Endothelial cell of umbilical vein (primary cell): Measurements from ENCODE around the gene M1AP. TPM values are rescaled to one million over a fixed set of nuclear protein-coding genes. Genes with fewer than 3 reads are reported as not detected.
A peak's percentile ranks its signal among the peaks of the same experiment; 100 is the strongest.
"Not testable (repeated sequence)": the region's sequence is repeated elsewhere in the genome, so short reads cannot be mapped to it uniquely, and the experiment has no call there.

Experiments used
- BruUV-seq: library from RNA; stranded (reverse); fragments of 400-500 nt; replicated peaks from 2 replicates; lab custom pipeline; 2021; lab: Mats Ljungman, UMichigan
- CTCF ChIA-PET: fragments of 300-600, 350-600 bp; sonication (Branson Sonifier 250); formaldehyde crosslinking; loops from one replicate; lab custom pipeline; 2021; ENCODE audit warnings: antibody characterized with exemption, inconsistent platforms; lab: Charles Lee
- POLR2A ChIA-PET: fragments of 300-600, 350-600 bp; sonication (Branson Sonifier 250); formaldehyde crosslinking; loops from one replicate; lab custom pipeline; 2021; ENCODE audit warnings: antibody characterized with exemption, inconsistent platforms; lab: Charles Lee
- DNase-seq: peaks from one replicate; pipeline ENCODE4 v3.0.0-alpha.2; 2011; ENCODE audit warnings: low read depth, low spot score
- FAIRE-seq: peaks from 2 replicates; lab custom pipeline; 2011; peaks lifted over from hg19 to GRCh38; lab: Jason Lieb, UNC
- H2AFZ ChIP-seq: 2 replicates; pipeline ENCODE4 v1.6.0; 2012; ENCODE audit warnings: low read depth, low read length, control low read depth, inconsistent platforms
- H3K27ac ChIP-seq: 2 replicates; pipeline ENCODE4 v1.5.1; 2011; ENCODE audit warnings: low read depth, mild to moderate bottlenecking, control low read depth, low read length, moderate library complexity; ENCODE audit not compliant: insufficient read depth
- H3K27me3 ChIP-seq, 2 experiments: 2 replicates each; pipeline versions ENCODE4 v1.6.0 to v1.6.1; 2011; ENCODE audit warnings: low read length in 2 of 2, mixed read lengths in 1 of 2; ENCODE audit not compliant: control insufficient read depth in 2 of 2, insufficient read depth in 2 of 2
- H3K36me3 ChIP-seq, 2 experiments: 2 replicates in 1 of 2; 3 replicates in 1 of 2; pipeline ENCODE4 v1.5.1; 2011; ENCODE audit warnings: low read length in 2 of 2, mild to moderate bottlenecking in 1 of 2, moderate library complexity in 1 of 2; ENCODE audit not compliant: control insufficient read depth in 2 of 2, insufficient read depth in 2 of 2; ENCODE audit errors: extremely low read depth in 1 of 2
- H3K4me1 ChIP-seq: 3 replicates; pipeline ENCODE4 v1.5.1; 2011; ENCODE audit warnings: mild to moderate bottlenecking, low read length; ENCODE audit not compliant: control insufficient read depth, insufficient read depth; ENCODE audit errors: extremely low read depth
- H3K4me2 ChIP-seq: 2 replicates; pipeline ENCODE4 v1.6.1; 2011; ENCODE audit warnings: low read length, control low read depth, mixed read lengths; ENCODE audit not compliant: insufficient read depth
- H3K4me3 ChIP-seq, 3 experiments: fragments of 200-600 bp in 1 of 3; sonication (generic), shearing (Covaris generic) in 1 of 3; replicated peaks in 1 of 3; 2 replicates each; pipeline ENCODE4 v1.5.1; 2011 to 2016; ENCODE audit warnings: control low read depth in 3 of 3, low read length in 3 of 3, mild to moderate bottlenecking in 2 of 3, inconsistent platforms in 1 of 3, low read depth in 1 of 3, moderate library complexity in 1 of 3; ENCODE audit not compliant: insufficient read depth in 1 of 3
- H3K79me2 ChIP-seq: 2 replicates; pipeline ENCODE4 v1.6.0; 2012; ENCODE audit warnings: low read length, inconsistent platforms; ENCODE audit not compliant: control insufficient read depth, insufficient read depth
- H3K9ac ChIP-seq: replicated peaks from 2 replicates; pipeline ENCODE3; 2011; ENCODE audit warnings: low read length, control low read depth; ENCODE audit not compliant: insufficient read depth; ENCODE audit errors: extremely low read depth
- H3K9me1 ChIP-seq: replicated peaks from 3 replicates; pipeline ENCODE4 v1.6.0; 2011; ENCODE audit warnings: mild to moderate bottlenecking, low read length; ENCODE audit not compliant: control insufficient read depth, insufficient read depth; ENCODE audit errors: extremely low read depth
- H3K9me3 ChIP-seq: replicated peaks from 2 replicates; pipeline ENCODE4 v1.5.1; 2012; ENCODE audit warnings: low read length, inconsistent platforms; ENCODE audit not compliant: control insufficient read depth, insufficient read depth
- H4K20me1 ChIP-seq: replicated peaks from 2 replicates; pipeline ENCODE3; 2011; ENCODE audit warnings: mild to moderate bottlenecking, low read length; ENCODE audit not compliant: control insufficient read depth, insufficient read depth; ENCODE audit errors: extremely low read depth
- FOS ChIP-seq: IDR thresholded peaks from 2 replicates; pipeline ENCODE4 v1.6.1; 2011; ENCODE audit warnings: mild to moderate bottlenecking, low read length, moderate library complexity, borderline replicate concordance; ENCODE audit not compliant: insufficient read depth
- POLR2AphosphoS5 ChIP-seq: IDR thresholded peaks from 2 replicates; pipeline ENCODE4 v1.6.1; 2012; ENCODE audit warnings: low read depth, mild to moderate bottlenecking, control low read depth, low read length, moderate library complexity; ENCODE audit not compliant: insufficient read depth
- dilution Hi-C: fragments of 300-500 bp; cut with MboI; formaldehyde crosslinking; loops from one replicate; pipeline ENCODE4 v1.15.0; 2019; ENCODE audit warnings: low sequenced_read_pairs; ENCODE audit not compliant: extremely low pct_ligation_motif_present
- intact Hi-C: fragments of 100-400 bp; cut with micrococcal nuclease; formaldehyde crosslinking; loops from one replicate; pipeline ENCODE4 v1.10.0; 2022
- polyA plus RNA-seq, 4 experiments: library from polyadenylated mRNA; depleted of rRNA in 3 of 4; stranded (reverse) in 3 of 4; unstranded in 1 of 4; fragments of >200 nt; gene quantifications; 2 replicates each; pipeline versions ENCODE4 v1.2.1 to v1.2.3, GENCODE V29; 2011 to 2012; ENCODE audit warnings: missing spikeins in 1 of 4
- total RNA-seq: library from RNA; stranded (reverse); gene quantifications from 2 replicates; pipeline ENCODE4 v1.2.3, GENCODE V29; 2021

The M1AP gene
- total and polyA plus RNA-seq, 2 donors (not counting 3 experiments of a cell fraction or from before 2014, with no cell fraction given), result 0.04 TPM; not detected in 1

DNA sequence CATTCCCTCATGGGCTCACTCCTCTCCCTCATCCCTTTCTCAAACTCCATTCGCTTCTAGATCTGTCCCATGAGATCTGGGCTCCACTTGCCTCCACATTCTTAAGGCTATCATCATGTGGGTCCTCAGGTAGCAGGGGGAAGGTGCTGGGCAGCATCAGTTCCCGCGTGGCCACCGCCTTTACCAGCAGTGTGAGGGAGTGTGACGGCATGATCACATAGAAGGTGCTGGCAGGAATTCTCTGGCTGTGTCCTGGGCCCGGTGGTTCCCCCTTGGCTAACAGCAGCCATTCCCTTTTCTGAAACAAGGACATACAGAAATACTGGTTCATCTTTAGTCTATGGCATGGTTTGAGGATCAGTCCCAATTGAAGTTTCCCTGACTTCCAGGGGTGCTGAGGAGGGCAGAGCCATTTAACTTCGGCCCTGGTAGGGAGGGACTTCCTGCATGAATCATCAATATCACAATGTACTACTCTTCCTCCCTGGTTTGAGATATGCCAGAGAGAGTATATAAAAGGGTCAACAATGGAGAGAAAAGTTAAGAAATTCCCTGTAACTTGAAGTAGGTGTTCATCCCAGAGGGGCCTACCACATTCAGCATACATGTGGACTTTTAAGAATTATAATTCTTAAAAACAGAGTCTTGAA, 85.9 kb downstream of the M1AP start:
- Histone ChIP-seq H3K9me3 (no peaks in the 10 kb centered on the region), H3K9ac (no peak overlapping the region), H3K27ac (no peak overlapping the region), H3K4me2 (no peak overlapping the region), H3K36me3 (no peaks in the 10 kb centered on the region), H4K20me1 (no peaks in the 10 kb centered on the region), H2AFZ (peak overlapping the region; percentile 68), H3K79me2 (no peaks in the 10 kb centered on the region), H3K9me1 (no peaks in the 10 kb centered on the region), H3K4me3 (no peak overlapping the region), H3K27me3 (peaks cover 3 to 14% of the 10 kb centered on the region in 2 experiments), H3K4me1 (peaks cover 5% of the 10 kb centered on the region)
- ChIA-PET CTCF (interaction anchor here (2.1 kb wide), 1 partner anchor 25 kb away, joined by 6 read pairs; no protein-coding TSS in a partner anchor), POLR2A (no interaction called here)
- intact Hi-C loops, result no loop called here
- FAIRE-seq (peak; percentile 70), DNase-seq (no peak)
- BruUV-seq, result no TSS peak
- dilution Hi-C loops, result no loop called here
- TF ChIP-seq FOS, result peak; percentile 63
- TF ChIP-seq POLR2AphosphoS5, result no peak

DNA sequence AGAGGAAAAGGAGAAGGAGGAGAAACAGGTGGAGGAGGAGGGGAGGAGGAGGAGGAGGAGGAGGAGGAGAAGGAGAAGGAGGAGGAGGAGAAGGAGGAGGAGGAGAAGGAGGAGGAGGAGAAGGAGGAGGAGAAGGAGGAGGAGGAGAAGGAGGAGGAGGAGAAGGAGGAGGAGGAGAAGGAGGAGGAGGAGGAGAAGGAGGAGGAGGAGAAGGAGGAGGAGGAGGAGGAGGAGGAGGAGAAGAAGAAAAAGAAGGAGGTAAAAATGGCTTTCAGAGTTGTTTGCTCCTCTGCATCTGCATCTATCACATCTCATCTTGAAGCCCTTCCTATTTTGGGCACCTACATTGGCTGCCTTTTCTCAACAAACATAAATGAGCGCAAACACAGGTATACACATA, 87.1 kb downstream of the M1AP start:
- H3K4me1 ChIP-seq, H3K4me2 ChIP-seq, DNase-seq, H3K9ac ChIP-seq, H3K36me3 ChIP-seq, BruUV-seq, H2AFZ ChIP-seq, H4K20me1 ChIP-seq, H3K9me1 ChIP-seq, H3K9me3 ChIP-seq, H3K27ac ChIP-seq, H3K27me3 ChIP-seq, FAIRE-seq, H3K79me2 ChIP-seq, intact Hi-C loops, POLR2A ChIA-PET, H3K4me3 ChIP-seq, dilution Hi-C loops: not testable (repeated sequence)
- CTCF ChIA-PET, result interaction anchor here (1.2 to 2.1 kb wide), 2 partner anchors 27 to 78 kb away, joined by 3 to 6 read pairs; partner anchors contain the start of genes CCDC142 and TTC31
